ENCODE measurements around the gene CSRNP3. TPM values are rescaled to one million over a fixed set of nuclear protein-coding genes. Genes with fewer than 3 reads are reported as not detected.

The CSRNP3 gene
- polyA plus RNA-seq, 1 donor (not counting 4 experiments of a cell fraction or from before 2014, with no cell fraction given), result 0.87 TPM

DNA sequence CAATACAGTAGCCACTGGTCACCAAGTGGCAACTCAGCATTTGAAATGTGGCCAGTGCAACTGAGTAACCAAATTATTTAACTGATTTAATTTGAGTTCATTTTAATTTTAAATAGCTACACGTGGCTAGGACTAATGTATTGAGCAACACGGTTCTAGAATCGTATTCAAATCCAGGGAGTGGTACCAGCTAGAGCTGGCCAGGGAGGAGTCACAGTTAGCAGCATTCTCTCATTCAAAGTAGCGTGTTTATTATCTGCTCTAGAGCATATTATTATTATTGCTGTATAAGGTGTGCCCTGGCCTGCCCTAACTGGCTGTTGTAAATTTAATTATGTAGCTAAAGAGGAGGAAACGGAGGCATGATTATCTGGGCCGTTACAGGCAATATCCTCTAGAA is 231.6 kb downstream of the CSRNP3 start:
- Histone ChIP-seq H3K9ac (ENCODE audit: control insufficient read depth, extremely low read depth, insufficient read depth, low read length) (no peak overlapping the region), H3K79me2 (ENCODE audit: control insufficient read depth, insufficient read depth, low read length) (no peaks in the 10 kb centered on the region), H3K4me2 (ENCODE audit: control insufficient read depth, extremely low read depth, insufficient read depth, low read depth, low read length) (no peak overlapping the region), H3K36me3 (ENCODE audit: control insufficient read depth in 2 of 2, extremely low read depth in 1 of 2, insufficient read depth in 2 of 2, low read length in 2 of 2) (no peaks in the 10 kb centered on the region), H3K4me1 (ENCODE audit: control insufficient read depth, extremely low read depth, insufficient read depth, low read length) (no peaks in the 10 kb centered on the region), H3K9me3 (ENCODE audit: control insufficient read depth, low read depth, low read length) (no peaks in the 10 kb centered on the region), H3K4me3 (ENCODE audit: control insufficient read depth in 2 of 3, extremely low read depth in 1 of 3, insufficient read depth in 2 of 3, low read depth in 1 of 3, low read length in 3 of 3) (no peak overlapping the region), H4K20me1 (ENCODE audit: control insufficient read depth, extremely low read depth, insufficient read depth, low read length) (no peaks in the 10 kb centered on the region), H3K27me3 (ENCODE audit: control insufficient read depth, extremely low read depth, insufficient read depth, low read length) (no peaks in the 10 kb centered on the region), H3K9me1 (ENCODE audit: control insufficient read depth, extremely low read depth, insufficient read depth, low read length) (no peaks in the 10 kb centered on the region), H3K27ac (ENCODE audit: control insufficient read depth, insufficient read depth, low read length) (no peak overlapping the region), H2AFZ (ENCODE audit: control insufficient read depth, low read length) (no peak overlapping the region)
- no peak for TF ChIP-seq EZH2 (IDR thresholded peaks at IDR 0.05; ENCODE audit: low read length)
- TF ChIP-seq, protein P1, sequence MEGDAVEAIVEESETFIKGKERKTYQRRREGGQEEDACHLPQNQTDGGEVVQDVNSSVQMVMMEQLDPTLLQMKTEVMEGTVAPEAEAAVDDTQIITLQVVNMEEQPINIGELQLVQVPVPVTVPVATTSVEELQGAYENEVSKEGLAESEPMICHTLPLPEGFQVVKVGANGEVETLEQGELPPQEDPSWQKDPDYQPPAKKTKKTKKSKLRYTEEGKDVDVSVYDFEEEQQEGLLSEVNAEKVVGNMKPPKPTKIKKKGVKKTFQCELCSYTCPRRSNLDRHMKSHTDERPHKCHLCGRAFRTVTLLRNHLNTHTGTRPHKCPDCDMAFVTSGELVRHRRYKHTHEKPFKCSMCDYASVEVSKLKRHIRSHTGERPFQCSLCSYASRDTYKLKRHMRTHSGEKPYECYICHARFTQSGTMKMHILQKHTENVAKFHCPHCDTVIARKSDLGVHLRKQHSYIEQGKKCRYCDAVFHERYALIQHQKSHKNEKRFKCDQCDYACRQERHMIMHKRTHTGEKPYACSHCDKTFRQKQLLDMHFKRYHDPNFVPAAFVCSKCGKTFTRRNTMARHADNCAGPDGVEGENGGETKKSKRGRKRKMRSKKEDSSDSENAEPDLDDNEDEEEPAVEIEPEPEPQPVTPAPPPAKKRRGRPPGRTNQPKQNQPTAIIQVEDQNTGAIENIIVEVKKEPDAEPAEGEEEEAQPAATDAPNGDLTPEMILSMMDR (optimal IDR thresholded peaks at IDR 0.05 in 1 of 3, IDR thresholded peaks at IDR 0.05 in 1 of 3, conservative IDR thresholded peaks at IDR 0.05 in 1 of 3; ENCODE audit: extremely low read depth in 1 of 3, insufficient read depth in 2 of 3, low read length in 3 of 3), result no peak
- no peak for FAIRE-seq
- DNase-seq (ENCODE audit: low read depth, low spot score), result no peak
- dilution Hi-C loops (cut with MboI; ENCODE audit: extremely low pct_ligation_motif_present, low sequenced_read_pairs), result no loop called here

- dilution Hi-C loops (cut with MboI; ENCODE audit: extremely low pct_ligation_motif_present, low sequenced_read_pairs), result no loop called here
- H3K4me1 ChIP-seq (ENCODE audit: control insufficient read depth, extremely low read depth, insufficient read depth, low read length), result no peaks in the 10 kb centered on the region
- FAIRE-seq, result no peak
These were observed 237.5 kb downstream of the CSRNP3 start for GRCh38 chr2:165706960-165707487.

More at GRCh38 chr2:165706960-165707487, 237.5 kb downstream of the CSRNP3 start:
- no peak for TF ChIP-seq EZH2 (IDR thresholded peaks at IDR 0.05; ENCODE audit: low read length)
- TF ChIP-seq, protein P1 (optimal IDR thresholded peaks at IDR 0.05 in 1 of 3, IDR thresholded peaks at IDR 0.05 in 1 of 3, conservative IDR thresholded peaks at IDR 0.05 in 1 of 3; ENCODE audit: extremely low read depth in 1 of 3, insufficient read depth in 2 of 3, low read length in 3 of 3), result no peak
- no peaks in the 10 kb centered on the region for H3K36me3 ChIP-seq (ENCODE audit: control insufficient read depth in 2 of 2, extremely low read depth in 1 of 2, insufficient read depth in 2 of 2, low read length in 2 of 2)
- no peak for DNase-seq (ENCODE audit: low read depth, low spot score)
- no peaks in the 10 kb centered on the region for H3K27me3 ChIP-seq (ENCODE audit: control insufficient read depth, extremely low read depth, insufficient read depth, low read length)
- no peaks in the 10 kb centered on the region for H3K9me1 ChIP-seq (ENCODE audit: control insufficient read depth, extremely low read depth, insufficient read depth, low read length)
- H3K4me3 ChIP-seq (ENCODE audit: control insufficient read depth in 2 of 3, extremely low read depth in 1 of 3, insufficient read depth in 2 of 3, low read depth in 1 of 3, low read length in 3 of 3), result no peak overlapping the region
- H3K9me3 ChIP-seq (ENCODE audit: control insufficient read depth, low read depth, low read length), result no peaks in the 10 kb centered on the region
- no peak overlapping the region for H3K27ac ChIP-seq (ENCODE audit: control insufficient read depth, insufficient read depth, low read length)
- H3K79me2 ChIP-seq (ENCODE audit: control insufficient read depth, insufficient read depth, low read length), result no peaks in the 10 kb centered on the region
- no peak overlapping the region for H3K4me2 ChIP-seq (ENCODE audit: control insufficient read depth, extremely low read depth, insufficient read depth, low read depth, low read length)
- no peak overlapping the region for H3K9ac ChIP-seq (ENCODE audit: control insufficient read depth, extremely low read depth, insufficient read depth, low read length)
- no peaks in the 10 kb centered on the region for H4K20me1 ChIP-seq (ENCODE audit: control insufficient read depth, extremely low read depth, insufficient read depth, low read length)
- H2AFZ ChIP-seq (ENCODE audit: control insufficient read depth, low read length), result no peak overlapping the region
